ENCODE data around the gene ADAMTS18. TPM values are rescaled to one million over a fixed set of nuclear protein-coding genes. Genes with fewer than 3 reads are reported as not detected.

The ADAMTS18 gene, protein sequence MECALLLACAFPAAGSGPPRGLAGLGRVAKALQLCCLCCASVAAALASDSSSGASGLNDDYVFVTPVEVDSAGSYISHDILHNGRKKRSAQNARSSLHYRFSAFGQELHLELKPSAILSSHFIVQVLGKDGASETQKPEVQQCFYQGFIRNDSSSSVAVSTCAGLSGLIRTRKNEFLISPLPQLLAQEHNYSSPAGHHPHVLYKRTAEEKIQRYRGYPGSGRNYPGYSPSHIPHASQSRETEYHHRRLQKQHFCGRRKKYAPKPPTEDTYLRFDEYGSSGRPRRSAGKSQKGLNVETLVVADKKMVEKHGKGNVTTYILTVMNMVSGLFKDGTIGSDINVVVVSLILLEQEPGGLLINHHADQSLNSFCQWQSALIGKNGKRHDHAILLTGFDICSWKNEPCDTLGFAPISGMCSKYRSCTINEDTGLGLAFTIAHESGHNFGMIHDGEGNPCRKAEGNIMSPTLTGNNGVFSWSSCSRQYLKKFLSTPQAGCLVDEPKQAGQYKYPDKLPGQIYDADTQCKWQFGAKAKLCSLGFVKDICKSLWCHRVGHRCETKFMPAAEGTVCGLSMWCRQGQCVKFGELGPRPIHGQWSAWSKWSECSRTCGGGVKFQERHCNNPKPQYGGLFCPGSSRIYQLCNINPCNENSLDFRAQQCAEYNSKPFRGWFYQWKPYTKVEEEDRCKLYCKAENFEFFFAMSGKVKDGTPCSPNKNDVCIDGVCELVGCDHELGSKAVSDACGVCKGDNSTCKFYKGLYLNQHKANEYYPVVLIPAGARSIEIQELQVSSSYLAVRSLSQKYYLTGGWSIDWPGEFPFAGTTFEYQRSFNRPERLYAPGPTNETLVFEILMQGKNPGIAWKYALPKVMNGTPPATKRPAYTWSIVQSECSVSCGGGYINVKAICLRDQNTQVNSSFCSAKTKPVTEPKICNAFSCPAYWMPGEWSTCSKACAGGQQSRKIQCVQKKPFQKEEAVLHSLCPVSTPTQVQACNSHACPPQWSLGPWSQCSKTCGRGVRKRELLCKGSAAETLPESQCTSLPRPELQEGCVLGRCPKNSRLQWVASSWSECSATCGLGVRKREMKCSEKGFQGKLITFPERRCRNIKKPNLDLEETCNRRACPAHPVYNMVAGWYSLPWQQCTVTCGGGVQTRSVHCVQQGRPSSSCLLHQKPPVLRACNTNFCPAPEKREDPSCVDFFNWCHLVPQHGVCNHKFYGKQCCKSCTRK (N-terminal part only)
- total RNA-seq (not detected), polyA plus RNA-seq (not detected), total RNA-seq (not detected)

GRCh38 chr16:77434530-77435271 lies at the start of gene ADAMTS18:
Gene ADAMTS18 (minus strand): TSS chr16:77435034. CDS start chr16:77434695, 339 bp downstream.
- peaks cover 45 to 64% (median 49%) of the 10 kb centered on the region in 5 donors for H3K27me3 Mint-ChIP-seq
- ChIA-PET CTCF (no interaction called here), POLR2A (no interaction called here)
- intact Hi-C loops (cut with micrococcal nuclease) = no loop called here
- ATAC-seq (no peak), DNase-seq (no peak)
- H3K36me3 ChIP-seq (ENCODE audit: control insufficient read depth in 2 of 3, insufficient read depth in 3 of 3, low read length in 3 of 3) = no peaks in the 10 kb centered on the region
- H3K4me1 Mint-ChIP-seq = peaks cover 0 to 5% (median 0%) of the 10 kb centered on the region in 7 donors
- H3K4me1 ChIP-seq (ENCODE audit: control insufficient read depth in 2 of 2, insufficient read depth in 2 of 2, low read length in 2 of 2) = no peaks in the 10 kb centered on the region
- H3K4me3 Mint-ChIP-seq = no peak within 1 kb of the TSS
- H3K27ac ChIP-seq (ENCODE audit: low read depth, low read length) = no peak within 1 kb of the TSS
- no peaks in the 10 kb centered on the region for H3K27me3 ChIP-seq (ENCODE audit: control insufficient read depth in 2 of 2, insufficient read depth in 2 of 2, low read length in 2 of 2)
- no peak within 1 kb of the TSS for H3K4me3 ChIP-seq (ENCODE audit: low read length)
- peaks cover 0 to 8% (median 3%) of the 10 kb centered on the region in 5 donors for H3K36me3 Mint-ChIP-seq
- no peaks in the 10 kb centered on the region for H3K9me3 ChIP-seq (ENCODE audit: control insufficient read depth in 2 of 3, low read length in 3 of 3)
- H3K9me3 Mint-ChIP-seq = peaks cover 0 to 3% (median 0%) of the 10 kb centered on the region in 11 donors
- peak within 1 kb of the TSS in 1 of 9 donors; percentile 0 for H3K27ac Mint-ChIP-seq

DNA sequence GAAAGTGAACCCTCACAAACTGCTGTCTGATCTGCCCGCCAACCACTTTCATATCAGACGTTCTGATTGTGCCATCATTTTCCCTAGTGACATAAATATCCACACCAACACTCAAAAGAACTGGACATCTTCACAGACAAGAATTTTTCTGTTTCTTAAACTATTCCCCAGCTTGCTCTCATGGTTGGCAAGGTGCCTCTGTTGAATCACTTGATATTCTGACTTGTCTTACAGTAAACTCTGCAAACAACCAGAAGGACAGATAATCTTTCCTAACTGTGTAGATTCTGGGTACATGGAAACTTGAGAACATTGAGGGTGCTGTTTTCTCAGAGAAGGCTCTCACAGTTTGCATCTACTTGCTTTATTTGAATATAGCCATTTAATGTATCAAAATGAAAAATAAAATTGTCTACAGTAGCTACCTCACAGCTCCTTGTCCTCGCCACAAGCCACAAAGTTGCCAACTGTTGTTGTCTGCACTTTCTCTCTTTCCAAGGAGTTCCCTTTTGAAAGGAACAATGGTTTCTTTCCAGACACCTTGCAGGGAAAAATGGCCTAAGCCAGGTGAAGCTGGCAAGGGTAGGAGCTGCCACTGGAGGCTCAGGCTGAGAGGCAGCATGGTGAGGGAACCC lies 46.0 kb upstream of the ADAMTS18 start:
- no peak overlapping the region for H3K4me3 ChIP-seq (ENCODE audit: low read length)
- Mint-ChIP-seq H3K36me3 (no peaks in the 10 kb centered on the region), H3K27me3 (peaks cover 0 to 20% (median 6%) of the 10 kb centered on the region in 5 donors), H3K9me3 (peaks cover 0 to 7% (median 0%) of the 10 kb centered on the region in 11 donors), H3K4me3 (no peak overlapping the region), H3K27ac (no peak overlapping the region), H3K4me1 (no peaks in the 10 kb centered on the region)
- POLR2A ChIA-PET = no interaction called here
- H3K4me1 ChIP-seq (ENCODE audit: control insufficient read depth in 2 of 2, insufficient read depth in 2 of 2, low read length in 2 of 2) = no peaks in the 10 kb centered on the region
- intact Hi-C loops (cut with micrococcal nuclease) = no loop called here
- no peak overlapping the region for H3K27ac ChIP-seq (ENCODE audit: low read depth, low read length)
- ATAC-seq (no peak), DNase-seq (no peak)
- no peaks in the 10 kb centered on the region for H3K27me3 ChIP-seq (ENCODE audit: control insufficient read depth in 2 of 2, insufficient read depth in 2 of 2, low read length in 2 of 2)
- CTCF ChIA-PET = no interaction called here
- H3K9me3 ChIP-seq (ENCODE audit: control insufficient read depth in 2 of 3, low read length in 3 of 3) = no peaks in the 10 kb centered on the region
- H3K36me3 ChIP-seq (ENCODE audit: control insufficient read depth in 2 of 3, insufficient read depth in 3 of 3, low read length in 3 of 3) = no peaks in the 10 kb centered on the region

DNA sequence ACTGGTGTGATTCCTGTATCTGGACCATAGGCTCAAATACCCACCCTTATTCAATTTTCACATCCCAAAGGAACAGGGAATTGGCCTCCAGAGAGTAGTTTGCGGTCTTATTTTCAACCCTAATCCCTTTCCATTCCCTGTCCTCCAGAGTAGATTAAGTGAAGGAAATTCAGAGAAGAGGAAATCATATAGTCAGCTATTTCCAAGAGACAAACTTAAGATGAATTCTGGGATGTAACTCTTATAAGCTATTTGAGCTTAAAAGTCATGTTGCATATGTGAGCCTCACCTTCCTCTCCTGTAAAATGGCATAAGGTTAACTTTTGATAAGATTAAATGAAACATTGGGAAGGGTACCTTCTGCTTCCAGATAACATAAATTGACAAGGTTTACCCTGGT lies 37.4 kb upstream of the ADAMTS18 start:
- H3K4me1 Mint-ChIP-seq = no peaks in the 10 kb centered on the region
- Histone ChIP-seq H3K36me3 (ENCODE audit: control insufficient read depth in 2 of 3, insufficient read depth in 3 of 3, low read length in 3 of 3) (no peaks in the 10 kb centered on the region), H3K4me3 (ENCODE audit: low read length) (no peak overlapping the region), H3K9me3 (ENCODE audit: control insufficient read depth in 2 of 3, low read length in 3 of 3) (no peaks in the 10 kb centered on the region), H3K4me1 (ENCODE audit: control insufficient read depth in 2 of 2, insufficient read depth in 2 of 2, low read length in 2 of 2) (no peaks in the 10 kb centered on the region), H3K27me3 (ENCODE audit: control insufficient read depth in 2 of 2, insufficient read depth in 2 of 2, low read length in 2 of 2) (no peaks in the 10 kb centered on the region), H3K27ac (ENCODE audit: low read depth, low read length) (no peak overlapping the region)
- peaks cover 0 to 1% (median 0%) of the 10 kb centered on the region in 11 donors for H3K9me3 Mint-ChIP-seq
- ATAC-seq (no peak), DNase-seq (no peak)
- H3K27ac Mint-ChIP-seq = no peak overlapping the region
- ChIA-PET POLR2A (no interaction called here), CTCF (no interaction called here)
- H3K4me3 Mint-ChIP-seq = no peak overlapping the region
- peaks cover 0 to 28% (median 22%) of the 10 kb centered on the region in 5 donors for H3K27me3 Mint-ChIP-seq
- no peaks in the 10 kb centered on the region for H3K36me3 Mint-ChIP-seq
- intact Hi-C loops (cut with micrococcal nuclease) = loop anchor here in 1 of 2 donors (10.0 kb wide), 1 partner anchor 237 kb away; no protein-coding TSS in a partner anchor

- Histone ChIP-seq H3K36me3 (ENCODE audit: control insufficient read depth in 2 of 3, insufficient read depth in 3 of 3, low read length in 3 of 3) (no peaks in the 10 kb centered on the region), H3K9me3 (ENCODE audit: control insufficient read depth in 2 of 3, low read length in 3 of 3) (no peaks in the 10 kb centered on the region), H3K4me1 (ENCODE audit: control insufficient read depth in 2 of 2, insufficient read depth in 2 of 2, low read length in 2 of 2) (no peaks in the 10 kb centered on the region), H3K4me3 (ENCODE audit: low read length) (no peak overlapping the region), H3K27ac (ENCODE audit: low read depth, low read length) (no peak overlapping the region), H3K27me3 (ENCODE audit: control insufficient read depth in 2 of 2, insufficient read depth in 2 of 2, low read length in 2 of 2) (no peaks in the 10 kb centered on the region)
- ChIA-PET CTCF (no interaction called here), POLR2A (no interaction called here)
- no peaks in the 10 kb centered on the region for H3K4me1 Mint-ChIP-seq
- ATAC-seq (no peak), DNase-seq (no peak)
- H3K27me3 Mint-ChIP-seq = peaks cover 0 to 28% (median 22%) of the 10 kb centered on the region in 5 donors
- H3K36me3 Mint-ChIP-seq = no peaks in the 10 kb centered on the region
- H3K4me3 Mint-ChIP-seq = no peak overlapping the region
- intact Hi-C loops (cut with micrococcal nuclease) = loop anchor here in 1 of 2 donors (10.0 kb wide), 1 partner anchor 236 kb away; no protein-coding TSS in a partner anchor
- peaks cover 0 to 1% (median 0%) of the 10 kb centered on the region in 11 donors for H3K9me3 Mint-ChIP-seq
- no peak overlapping the region for H3K27ac Mint-ChIP-seq
Measured at GRCh38 chr16:77470851-77471250, 36.0 kb upstream of the ADAMTS18 start.

- H3K9me3 ChIP-seq (ENCODE audit: control insufficient read depth in 2 of 3, low read length in 3 of 3) = no peaks in the 10 kb centered on the region
- H3K4me1 Mint-ChIP-seq = no peaks in the 10 kb centered on the region
- H3K27me3 Mint-ChIP-seq = peaks cover 0 to 31% (median 22%) of the 10 kb centered on the region in 5 donors
- H3K9me3 Mint-ChIP-seq = peaks cover 0 to 1% (median 0%) of the 10 kb centered on the region in 11 donors
- no peaks in the 10 kb centered on the region for H3K4me1 ChIP-seq (ENCODE audit: control insufficient read depth in 2 of 2, insufficient read depth in 2 of 2, low read length in 2 of 2)
- no peaks in the 10 kb centered on the region for H3K36me3 ChIP-seq (ENCODE audit: control insufficient read depth in 2 of 3, insufficient read depth in 3 of 3, low read length in 3 of 3)
- ATAC-seq (no peak), DNase-seq (no peak)
- CTCF ChIA-PET = no interaction called here
- H3K4me3 ChIP-seq (ENCODE audit: low read length) = no peak overlapping the region
- no peaks in the 10 kb centered on the region for H3K36me3 Mint-ChIP-seq
- intact Hi-C loops (cut with micrococcal nuclease) = loop anchor here in 1 of 2 donors (10.0 kb wide), 1 partner anchor 235 kb away; no protein-coding TSS in a partner anchor
- H3K27me3 ChIP-seq (ENCODE audit: control insufficient read depth in 2 of 2, insufficient read depth in 2 of 2, low read length in 2 of 2) = no peaks in the 10 kb centered on the region
- H3K27ac Mint-ChIP-seq = no peak overlapping the region
- POLR2A ChIA-PET = no interaction called here
- no peak overlapping the region for H3K4me3 Mint-ChIP-seq
- no peak overlapping the region for H3K27ac ChIP-seq (ENCODE audit: low read depth, low read length)
Measured at GRCh38 chr16:77469634-77470033, 34.8 kb upstream of the ADAMTS18 start.
